Lower leg skin (tissue), 3 donors: Measurements from ENCODE around the gene THSD4.

Source experiments
- CTCF ChIP-seq, 3 donors: fragments of 450-650 bp; IDR thresholded peaks; one replicate each; pipeline ENCODE4 v1.5.1; 2016; ENCODE audit warnings: antibody characterized with exemption in 3 of 3, mild to moderate bottlenecking in 3 of 3, moderate library complexity in 2 of 3
- POLR2A ChIP-seq, 2 donors: fragments of 450-650 bp; IDR thresholded peaks; one replicate each; pipeline ENCODE4 v1.6.1; 2016 to 2017; ENCODE audit warnings: antibody characterized with exemption in 2 of 2, mild to moderate bottlenecking in 1 of 2, moderate library complexity in 1 of 2

GRCh38 chr15:71707230-71708050, 592.2 kb downstream of the THSD4 start:
- TF ChIP-seq POLR2A (IDR thresholded peaks at IDR 0.05) (no peak), CTCF (IDR thresholded peaks at IDR 0.05) (no peak)
